PC-3 (cell line): ENCODE data around the gene DBH. TPM values are rescaled to one million over a fixed set of nuclear protein-coding genes. Genes with fewer than 3 reads are reported as not detected.

Source experiments
- ATAC-seq: fragments of 200-7000 bp; cut with Tn5 transposase; 2 replicates; pipeline ENCODE4 v1.9.1; 2020; ENCODE audit warnings: mild to moderate bottlenecking, moderate library complexity
- BruUV-seq: library from RNA; stranded (reverse); fragments of 400-500 nt; replicated peaks from 2 replicates; lab custom pipeline; 2021; lab: Mats Ljungman, UMichigan
- CTCF ChIA-PET: fragments of 300-600 bp; sonication (Branson Sonifier 250); formaldehyde crosslinking; loops from one replicate; lab custom pipeline; 2022; ENCODE audit warnings: antibody characterized with exemption; lab: Charles Lee
- POLR2A ChIA-PET: fragments of 300-600 bp; sonication (Branson Sonifier 250); formaldehyde crosslinking; loops from one replicate; lab custom pipeline; 2022; ENCODE audit warnings: antibody characterized with exemption; ENCODE audit not compliant: unreplicated experiment; lab: Charles Lee
- DNase-seq: peaks from one replicate; pipeline ENCODE4 v3.0.0-alpha.2; 2015
- H2AFZ ChIP-seq: fragments of 300-600 bp; sonication (generic); 2 replicates; pipeline ENCODE4 v1.6.0; 2016; ENCODE audit warnings: antibody characterized with exemption, low read length
- H3F3A ChIP-seq: fragments of 300-600 bp; sonication (generic); one replicate; pipeline ENCODE4 v1.6.0; 2017; ENCODE audit warnings: antibody characterized with exemption, low read length, control low read depth, mild to moderate bottlenecking; ENCODE audit not compliant: unreplicated experiment
- H3K27ac ChIP-seq: fragments of 300-600 bp; sonication (generic); 2 replicates; pipeline ENCODE4 v1.5.1; 2016; ENCODE audit warnings: mild to moderate bottlenecking, low read length
- H3K27me3 ChIP-seq: fragments of 300-600 bp; sonication (generic); 2 replicates; pipeline ENCODE4 v1.6.1; 2016; ENCODE audit warnings: low read length, mixed read lengths
- H3K36me3 ChIP-seq: fragments of 300-600 bp; sonication (generic); 2 replicates; pipeline ENCODE4 v1.6.1; 2016; ENCODE audit warnings: low read depth, mixed run types, low read length, mixed read lengths
- H3K4me1 ChIP-seq: fragments of 300-600 bp; sonication (generic); 2 replicates; pipeline ENCODE4 v1.5.1; 2016; ENCODE audit warnings: low read length; ENCODE audit not compliant: insufficient read depth
- H3K4me2 ChIP-seq: fragments of 300-600 bp; sonication (generic); 2 replicates; pipeline ENCODE4 v1.6.0; 2016; ENCODE audit warnings: low read length
- H3K4me3 ChIP-seq: fragments of 300-600 bp; sonication (generic); 2 replicates; pipeline ENCODE4 v1.5.1; 2016; ENCODE audit warnings: mild to moderate bottlenecking, low read length, mixed read lengths
- H3K79me2 ChIP-seq: fragments of 300-600 bp; sonication (generic); 2 replicates; pipeline ENCODE4 v1.6.1; 2017; ENCODE audit warnings: low read length, mixed read lengths
- H3K9ac ChIP-seq: fragments of 300-600 bp; sonication (generic); 2 replicates; pipeline ENCODE4 v1.6.0; 2016; ENCODE audit warnings: mild to moderate bottlenecking, low read length
- H3K9me2 ChIP-seq: fragments of 300-600 bp; sonication (generic); replicated peaks from 2 replicates; pipeline ENCODE4 v1.6.1; 2016; ENCODE audit warnings: mixed run types, low read length, mixed read lengths
- H3K9me3 ChIP-seq: fragments of 300-600 bp; sonication (generic); 2 replicates; pipeline ENCODE4 v1.6.1; 2016; ENCODE audit warnings: low read length, mixed read lengths
- H4K20me1 ChIP-seq: fragments of 300-600 bp; sonication (generic); 2 replicates; pipeline ENCODE4 v1.6.1; 2016; ENCODE audit warnings: low read length, mixed read lengths
- CTCF ChIP-seq: fragments of 300-600 bp; sonication (generic); conservative IDR thresholded peaks from 2 replicates; pipeline ENCODE4 v1.5.1; 2017; ENCODE audit warnings: antibody characterized with exemption, low read depth, mild to moderate bottlenecking, low read length
- EZH2 ChIP-seq: fragments of 300-600 bp; sonication (generic); IDR thresholded peaks from one replicate; pipeline ENCODE4 v1.6.1; 2017; ENCODE audit warnings: antibody characterized with exemption, mild to moderate bottlenecking, low read length; ENCODE audit not compliant: unreplicated experiment
- EZH2phosphoT487 ChIP-seq: fragments of 300-600 bp; sonication (generic); IDR thresholded peaks from 2 replicates; pipeline ENCODE4 v1.6.1; 2018; ENCODE audit warnings: mild to moderate bottlenecking, antibody characterized with exemption, low read length, borderline replicate concordance
- intact Hi-C: fragments of 100-400 bp; cut with micrococcal nuclease; formaldehyde crosslinking; loops from 2 replicates; pipeline ENCODE4 v1.9.0; 2023
- total RNA-seq: library from RNA; depleted of rRNA; stranded (reverse); fragments of >200 nt; gene quantifications from 2 replicates; pipeline ENCODE4 v1.2.3, GENCODE V29; 2014

The DBH gene
- total RNA-seq, 1 experiment from 2014 or later = not detected

GRCh38 chr9:133608382-133608781, 27.8 kb upstream of the DBH start:
- Histone ChIP-seq H3K36me3 (no peaks in the 10 kb centered on the region), H3K79me2 (no peaks in the 10 kb centered on the region), H3K4me1 (no peaks in the 10 kb centered on the region), H3K9ac (no peak overlapping the region), H3K4me3 (no peak overlapping the region), H3K27me3 (peaks cover 65% of the 10 kb centered on the region), H3F3A (no peaks in the 10 kb centered on the region), H2AFZ (no peak overlapping the region), H3K9me2 (no peaks in the 10 kb centered on the region), H4K20me1 (no peaks in the 10 kb centered on the region), H3K4me2 (no peak overlapping the region), H3K9me3 (no peaks in the 10 kb centered on the region), H3K27ac (no peak overlapping the region)
- ChIA-PET POLR2A (no interaction called here), CTCF (no interaction called here)
- intact Hi-C loops = no loop called here
- BruUV-seq = no TSS peak
- no peak for ATAC-seq
- no peak for DNase-seq
- TF ChIP-seq CTCF = no peak
- no peak for TF ChIP-seq EZH2
- no peak for TF ChIP-seq EZH2phosphoT487

- no peak overlapping the region for H2AFZ ChIP-seq
- no peaks in the 10 kb centered on the region for H3F3A ChIP-seq
- ChIA-PET CTCF (no interaction called here), POLR2A (no interaction called here)
- peaks cover 70% of the 10 kb centered on the region for H3K27me3 ChIP-seq
- H3K9ac ChIP-seq = no peak overlapping the region
- ATAC-seq (no peak), DNase-seq (no peak)
- H3K9me2 ChIP-seq = no peaks in the 10 kb centered on the region
- no TSS peak for BruUV-seq
- H3K4me2 ChIP-seq = no peak overlapping the region
- no peaks in the 10 kb centered on the region for H3K4me1 ChIP-seq
- no peaks in the 10 kb centered on the region for H3K79me2 ChIP-seq
- H4K20me1 ChIP-seq = no peaks in the 10 kb centered on the region
- intact Hi-C loops = no loop called here
- no peaks in the 10 kb centered on the region for H3K9me3 ChIP-seq
- H3K36me3 ChIP-seq = no peaks in the 10 kb centered on the region
- TF ChIP-seq EZH2phosphoT487 (no peak), CTCF (no peak), EZH2 (no peak)
- H3K4me3 ChIP-seq = no peak overlapping the region
- H3K27ac ChIP-seq = no peak overlapping the region
These were observed 27.3 kb upstream of the DBH start for GRCh38 chr9:133608889-133609288.

- no peaks in the 10 kb centered on the region for H3K4me1 ChIP-seq
- intact Hi-C loops = no loop called here
- H3K4me3 ChIP-seq = no peak within 1 kb of the TSS
- peaks cover 76% of the 10 kb centered on the region for H3K27me3 ChIP-seq
- ChIA-PET POLR2A (no interaction called here), CTCF (interaction anchor here (0.5 kb wide), 1 partner anchor 424 kb away, joined by 4 read pairs; no protein-coding TSS in a partner anchor)
- H2AFZ ChIP-seq = no peak within 1 kb of the TSS
- no peak within 1 kb of the TSS for H3K27ac ChIP-seq
- no peaks in the 10 kb centered on the region for H3K79me2 ChIP-seq
- no TSS peak for BruUV-seq
- DNase-seq (no peak), ATAC-seq (no peak; the same call in 1 of the 2 replicates)
- H3K9ac ChIP-seq = no peak within 1 kb of the TSS
- TF ChIP-seq CTCF = no peak
- TF ChIP-seq EZH2phosphoT487 = no peak
- no peak for TF ChIP-seq EZH2
- H3F3A ChIP-seq = no peaks in the 10 kb centered on the region
- H3K9me3 ChIP-seq = no peaks in the 10 kb centered on the region
- no peak within 1 kb of the TSS for H3K4me2 ChIP-seq
- no peaks in the 10 kb centered on the region for H4K20me1 ChIP-seq
- no peaks in the 10 kb centered on the region for H3K9me2 ChIP-seq
- no peaks in the 10 kb centered on the region for H3K36me3 ChIP-seq
These were observed 26.7 kb upstream of the DBH start, which contains the start of gene FAM163B for GRCh38 chr9:133609311-133610098. Gene FAM163B (minus strand): TSS chr9:133609389. CDS start chr9:133580223, 29,166 bp downstream.
